SJSA1 (cell line): ENCODE results near the gene INTS2. TPM values are rescaled to one million over a fixed set of nuclear protein-coding genes. Genes with fewer than 3 reads are reported as not detected.
"Not testable (repeated sequence)": the region's sequence is repeated elsewhere in the genome, so short reads cannot be mapped to it uniquely, and the experiment has no call there.

Source experiments
- DNase-seq, 2 experiments: peaks; one replicate each; pipeline ENCODE4 v3.0.0-alpha.2; 2015 to 2020; ENCODE audit warnings: low spot score in 2 of 2, low read depth in 1 of 2
- H3K27ac ChIP-seq: fragments of 250-450 bp; sonication (Bioruptor Pico); 2 replicates; pipeline ENCODE4 v1.5.1; 2020; ENCODE audit warnings: mild to moderate bottlenecking, moderate library complexity
- H3K27me3 ChIP-seq: fragments of 250-450 bp; sonication (Bioruptor Pico); replicated peaks from 2 replicates; pipeline ENCODE4 v1.5.1; 2020; ENCODE audit warnings: mild to moderate bottlenecking, moderate library complexity
- H3K36me3 ChIP-seq: fragments of 250-450 bp; sonication (Bioruptor Pico); 2 replicates; pipeline ENCODE4 v1.5.1; 2020; ENCODE audit warnings: mild to moderate bottlenecking
- H3K4me1 ChIP-seq: fragments of 250-450 bp; sonication (Bioruptor Pico); replicated peaks from 2 replicates; pipeline ENCODE4 v1.6.1; 2021; ENCODE audit warnings: mild to moderate bottlenecking
- H3K4me3 ChIP-seq: fragments of 250-450 bp; sonication (Bioruptor Pico); 2 replicates; pipeline ENCODE4 v1.5.1; 2020; ENCODE audit warnings: mild to moderate bottlenecking
- H3K9me3 ChIP-seq: fragments of 250-450 bp; sonication (Bioruptor Pico); replicated peaks from 2 replicates; pipeline ENCODE4 v1.5.1; 2020; ENCODE audit warnings: mild to moderate bottlenecking
- total RNA-seq: library from RNA; depleted of rRNA; stranded (reverse); fragments of >200 nt; shearing (Covaris generic); gene quantifications from 2 replicates; pipeline ENCODE4 v1.2.3, GENCODE V29; 2014

INTS2 gene
- total RNA-seq, 1 experiment from 2014 or later: 22.3 TPM

DNA sequence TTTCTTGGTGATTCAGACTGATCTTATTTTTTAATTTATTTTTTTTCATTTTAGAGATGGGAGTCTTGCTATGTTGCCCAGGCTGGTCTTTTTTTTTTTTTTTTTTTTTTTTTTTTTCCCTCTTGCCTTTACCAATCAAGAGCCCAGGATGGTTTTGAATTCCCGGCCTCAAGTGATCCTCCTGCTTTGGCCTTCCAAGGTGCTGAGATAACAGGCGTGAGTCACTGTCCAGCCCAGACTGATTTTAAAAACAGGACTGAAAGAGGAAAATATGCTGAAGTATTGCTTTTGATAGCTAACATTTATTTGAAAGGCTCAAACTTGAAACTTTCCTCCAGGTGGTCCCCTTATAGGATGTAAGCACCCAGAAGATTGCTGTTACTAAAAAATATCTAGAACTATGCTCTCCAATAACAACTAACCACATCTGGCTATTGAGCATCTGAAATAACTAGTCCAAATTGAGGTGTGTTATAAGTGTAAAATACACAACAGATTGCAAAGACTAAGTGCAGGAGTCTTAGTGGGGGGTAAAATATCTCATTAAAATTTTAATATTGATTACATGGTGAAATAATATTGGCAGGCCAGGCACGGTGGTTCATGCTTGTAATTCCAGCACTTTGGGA is 48.7 kb downstream of the INTS2 start:
- Histone ChIP-seq H3K27me3 (no peaks in the 10 kb centered on the region), H3K36me3 (peaks cover 46% of the 10 kb centered on the region), H3K27ac (no peak overlapping the region), H3K4me1 (no peaks in the 10 kb centered on the region), H3K9me3 (no peaks in the 10 kb centered on the region), H3K4me3 (no peak overlapping the region)
- DNase-seq: no peak

GRCh38 chr17:61878520-61878919 is 49.3 kb downstream of the INTS2 start:
- no peak overlapping the region for H3K27ac ChIP-seq
- DNase-seq: no peak
- no peaks in the 10 kb centered on the region for H3K4me1 ChIP-seq
- H3K4me3 ChIP-seq: no peak overlapping the region
- H3K36me3 ChIP-seq: peaks cover 50% of the 10 kb centered on the region
- no peaks in the 10 kb centered on the region for H3K27me3 ChIP-seq
- no peaks in the 10 kb centered on the region for H3K9me3 ChIP-seq

DNA sequence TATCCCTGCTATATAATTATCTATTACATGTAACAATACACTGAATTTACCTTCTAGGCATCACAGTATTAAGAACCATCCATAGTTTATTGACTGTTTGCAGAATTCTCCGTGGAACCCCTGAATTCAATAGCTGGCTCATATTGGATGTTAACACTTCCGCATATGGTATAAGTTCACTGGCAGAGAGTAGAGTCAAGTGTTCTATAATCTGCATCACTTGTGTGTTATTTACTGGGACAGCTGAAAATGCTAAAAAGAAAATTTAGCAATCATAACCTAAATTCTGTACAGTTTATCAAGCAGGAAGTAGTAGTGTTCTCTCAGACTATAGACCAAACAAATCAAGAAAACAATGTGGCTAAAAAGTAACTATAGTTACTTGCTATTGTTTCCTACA is 49.9 kb downstream of the INTS2 start:
- H3K27ac ChIP-seq: no peak overlapping the region
- no peaks in the 10 kb centered on the region for H3K4me1 ChIP-seq
- no peaks in the 10 kb centered on the region for H3K27me3 ChIP-seq
- no peak overlapping the region for H3K4me3 ChIP-seq
- DNase-seq: no peak
- H3K36me3 ChIP-seq: peaks cover 48% of the 10 kb centered on the region
- no peaks in the 10 kb centered on the region for H3K9me3 ChIP-seq

DNA sequence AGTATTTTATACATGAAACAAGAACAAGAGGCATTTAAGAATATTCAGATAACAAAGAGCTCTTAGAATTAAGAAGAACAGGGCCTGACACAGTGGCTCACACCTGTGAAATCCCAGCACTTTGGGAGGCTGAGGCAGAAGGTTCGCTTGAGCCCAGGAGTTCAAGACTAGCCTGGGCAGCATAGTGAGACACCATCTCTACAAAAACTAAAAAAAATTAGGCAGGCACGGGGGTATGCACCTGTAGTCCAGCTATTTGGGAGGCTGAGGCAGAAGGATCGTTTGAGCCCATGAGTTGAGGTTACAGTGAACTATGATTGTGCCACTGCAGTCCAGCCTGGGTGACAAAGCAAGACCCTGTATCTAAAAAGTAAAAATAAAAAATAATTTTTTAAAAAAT is 52.0 kb downstream of the INTS2 start:
- Histone ChIP-seq H3K27ac (no peak overlapping the region), H3K9me3 (no peaks in the 10 kb centered on the region), H3K4me1 (no peaks in the 10 kb centered on the region), H3K36me3 (peaks cover 52% of the 10 kb centered on the region), H3K4me3 (no peak overlapping the region), H3K27me3 (no peaks in the 10 kb centered on the region)
- no peak for DNase-seq

DNA sequence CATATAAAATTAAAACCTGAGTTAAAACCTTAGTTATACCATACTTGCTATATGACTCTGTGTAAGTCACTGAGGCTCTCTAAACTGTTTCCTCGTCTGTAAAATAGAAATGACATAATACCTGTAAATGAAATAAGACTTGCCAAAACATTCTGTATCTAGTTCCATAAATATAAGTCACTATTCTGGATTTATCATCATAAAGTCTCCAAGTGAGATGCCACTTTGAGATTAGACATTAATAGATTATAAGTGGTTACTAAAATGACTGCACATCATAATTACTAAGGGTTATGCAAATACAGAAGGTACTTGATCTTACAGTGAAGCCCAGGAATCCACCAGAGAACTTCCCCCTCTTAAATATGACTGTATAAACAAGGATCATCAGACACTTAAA is 52.5 kb downstream of the INTS2 start:
- no peak overlapping the region for H3K4me3 ChIP-seq
- DNase-seq: no peak
- peaks cover 57% of the 10 kb centered on the region for H3K36me3 ChIP-seq
- no peaks in the 10 kb centered on the region for H3K27me3 ChIP-seq
- H3K27ac ChIP-seq: no peak overlapping the region
- no peaks in the 10 kb centered on the region for H3K9me3 ChIP-seq
- no peaks in the 10 kb centered on the region for H3K4me1 ChIP-seq

DNA sequence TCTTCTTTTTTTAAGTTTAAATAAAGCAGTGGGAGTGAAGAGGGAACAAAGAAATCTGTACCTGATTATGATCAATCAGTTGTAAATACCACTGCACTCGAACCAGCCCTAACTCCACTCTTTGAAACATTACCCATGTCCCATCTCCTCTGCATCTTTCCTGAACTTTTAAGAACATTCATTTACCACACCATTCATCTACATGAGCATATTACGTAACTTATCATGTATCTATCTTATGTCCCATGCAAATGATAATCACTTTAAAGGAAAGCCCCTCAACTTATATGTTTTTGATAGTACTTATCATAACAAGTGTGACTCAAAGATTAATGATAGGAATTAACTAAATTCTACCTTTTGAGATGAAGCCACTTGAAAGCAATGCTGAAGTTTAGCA is 53.7 kb downstream of the INTS2 start:
- Histone ChIP-seq H3K27me3 (no peaks in the 10 kb centered on the region), H3K4me3 (no peak overlapping the region), H3K36me3 (peaks cover 61% of the 10 kb centered on the region), H3K9me3 (no peaks in the 10 kb centered on the region), H3K27ac (no peak overlapping the region), H3K4me1 (no peaks in the 10 kb centered on the region)
- no peak for DNase-seq

GRCh38 chr17:61872099-61872498 is 55.7 kb downstream of the INTS2 start:
- no peaks in the 10 kb centered on the region for H3K27me3 ChIP-seq
- DNase-seq: no peak
- H3K9me3 ChIP-seq: no peaks in the 10 kb centered on the region
- H3K36me3 ChIP-seq: peaks cover 64% of the 10 kb centered on the region
- no peak overlapping the region for H3K27ac ChIP-seq
- no peaks in the 10 kb centered on the region for H3K4me1 ChIP-seq
- no peak overlapping the region for H3K4me3 ChIP-seq

DNA sequence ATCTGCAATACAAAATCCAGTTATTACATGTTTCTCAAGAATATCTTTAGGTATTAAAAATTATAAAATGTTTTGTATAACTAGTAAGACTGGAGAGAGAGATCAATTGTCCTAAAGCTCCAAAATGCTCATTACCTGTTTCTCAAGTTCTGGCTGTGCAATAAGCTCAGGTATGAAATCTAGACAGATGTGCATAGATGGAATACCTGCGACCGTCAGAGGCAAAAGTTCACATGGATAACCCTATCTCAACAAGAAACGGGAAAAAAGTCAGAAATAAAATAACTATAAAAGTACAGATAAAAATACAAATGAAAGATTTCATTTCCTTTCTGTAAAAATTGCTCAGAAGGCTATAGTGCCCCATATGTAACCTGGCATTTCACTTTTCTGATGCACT is 58.6 kb downstream of the INTS2 start:
- no peak overlapping the region for H3K4me3 ChIP-seq
- DNase-seq: no peak
- no peaks in the 10 kb centered on the region for H3K9me3 ChIP-seq
- H3K4me1 ChIP-seq: peaks cover 2% of the 10 kb centered on the region
- no peaks in the 10 kb centered on the region for H3K27me3 ChIP-seq
- H3K36me3 ChIP-seq: peaks cover 48% of the 10 kb centered on the region
- H3K27ac ChIP-seq: no peak overlapping the region

DNA sequence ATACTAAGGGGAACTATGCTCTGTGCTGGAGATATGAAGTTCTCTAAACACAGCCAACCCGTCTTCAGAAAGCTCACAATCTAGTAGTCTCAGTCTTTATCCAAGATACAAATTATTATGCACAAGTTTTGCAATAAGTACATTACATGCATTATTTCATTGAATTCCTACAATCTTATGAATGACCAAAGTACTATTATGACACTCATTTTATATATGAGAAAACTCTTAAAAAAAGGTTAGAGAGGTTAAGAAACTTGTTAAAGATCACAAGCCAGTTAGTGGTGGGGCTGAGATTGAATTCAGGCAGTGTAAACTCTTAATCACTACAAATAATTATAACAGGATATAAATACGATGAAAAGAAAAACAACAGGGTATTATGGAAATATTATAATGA is 59.7 kb downstream of the INTS2 start:
- H3K9me3 ChIP-seq: no peaks in the 10 kb centered on the region
- no peak for DNase-seq
- H3K4me1 ChIP-seq: peaks cover 6% of the 10 kb centered on the region
- H3K36me3 ChIP-seq: peaks cover 41% of the 10 kb centered on the region
- no peak overlapping the region for H3K27ac ChIP-seq
- no peak overlapping the region for H3K4me3 ChIP-seq
- no peaks in the 10 kb centered on the region for H3K27me3 ChIP-seq

GRCh38 chr17:61867033-61867432 is 60.7 kb downstream of the INTS2 start:
- Histone ChIP-seq H3K4me3 (no peak overlapping the region), H3K27me3 (no peaks in the 10 kb centered on the region), H3K9me3 (no peaks in the 10 kb centered on the region), H3K36me3 (peaks cover 39% of the 10 kb centered on the region), H3K27ac (no peak overlapping the region), H3K4me1 (peaks cover 6% of the 10 kb centered on the region)
- no peak for DNase-seq

DNA sequence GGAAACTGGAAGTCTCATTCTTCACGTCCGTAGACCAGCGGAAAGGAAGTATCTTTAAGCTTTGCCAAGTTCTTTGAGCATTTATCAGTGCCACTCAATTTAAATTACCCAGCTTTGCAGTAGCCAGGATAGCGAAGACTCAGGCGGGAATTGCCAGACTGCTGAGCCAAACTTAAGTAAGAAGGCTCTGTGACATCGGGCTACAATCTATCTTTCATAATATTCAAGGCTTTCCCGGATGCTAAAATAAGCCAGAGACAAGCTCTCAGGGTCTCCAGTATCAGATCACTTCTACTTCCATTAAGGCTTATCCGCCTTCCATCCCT is 64.0 kb downstream of the INTS2 start:
- Histone ChIP-seq H3K36me3 (peaks cover 31% of the 10 kb centered on the region), H3K9me3 (no peaks in the 10 kb centered on the region), H3K27ac (peak overlapping the region; percentile 33), H3K27me3 (no peaks in the 10 kb centered on the region), H3K4me3 (peak overlapping the region; percentile 60), H3K4me1 (peaks cover 26% of the 10 kb centered on the region)
- no peak for DNase-seq

- Histone ChIP-seq H3K27me3 (no peaks in the 10 kb centered on the region), H3K9me3 (no peaks in the 10 kb centered on the region), H3K4me1 (peaks cover 26% of the 10 kb centered on the region), H3K4me3 (peak within 1 kb of the TSS; percentile 60), H3K36me3 (peaks cover 34% of the 10 kb centered on the region), H3K27ac (peak within 1 kb of the TSS; percentile 75)
- peak; percentile 96 to 98 for DNase-seq
Measured at GRCh38 chr17:61862975-61863800, 64.6 kb downstream of the INTS2 start, which contains the start of gene BRIP1. TSS of gene BRIP1 (minus strand) at chr17:61863528. CDS start at chr17:61861539, 1,989 bp downstream.

DNA sequence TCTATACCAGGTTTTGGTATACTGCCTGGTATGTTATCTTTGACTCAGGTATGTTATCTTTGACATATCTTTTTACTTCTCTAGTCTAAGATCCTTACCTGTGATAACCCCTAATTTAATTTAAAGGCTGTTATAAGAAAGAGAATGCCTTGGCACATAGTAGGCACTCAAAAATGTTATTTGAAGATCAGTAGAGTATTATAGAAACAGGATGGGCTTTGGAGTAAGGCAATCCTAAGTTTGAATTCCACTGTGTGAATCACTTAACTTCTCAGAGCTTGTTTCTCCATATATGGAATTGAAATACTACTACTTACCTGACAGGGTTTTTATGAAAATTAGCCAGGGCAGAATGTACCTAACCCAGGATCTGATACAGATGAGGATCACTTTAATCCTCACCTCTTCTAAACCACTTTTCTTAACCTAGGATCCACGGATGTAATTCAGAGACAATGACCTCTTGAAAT is 65.6 kb downstream of the INTS2 start:
- H3K27me3 ChIP-seq: no peaks in the 10 kb centered on the region
- H3K36me3 ChIP-seq: peaks cover 33% of the 10 kb centered on the region
- no peaks in the 10 kb centered on the region for H3K9me3 ChIP-seq
- peaks cover 26% of the 10 kb centered on the region for H3K4me1 ChIP-seq
- H3K4me3 ChIP-seq: peak overlapping the region; percentile 60
- DNase-seq: peak in 1 of 2 experiments; percentile 40
- H3K27ac ChIP-seq: peak overlapping the region; percentile 75

DNA sequence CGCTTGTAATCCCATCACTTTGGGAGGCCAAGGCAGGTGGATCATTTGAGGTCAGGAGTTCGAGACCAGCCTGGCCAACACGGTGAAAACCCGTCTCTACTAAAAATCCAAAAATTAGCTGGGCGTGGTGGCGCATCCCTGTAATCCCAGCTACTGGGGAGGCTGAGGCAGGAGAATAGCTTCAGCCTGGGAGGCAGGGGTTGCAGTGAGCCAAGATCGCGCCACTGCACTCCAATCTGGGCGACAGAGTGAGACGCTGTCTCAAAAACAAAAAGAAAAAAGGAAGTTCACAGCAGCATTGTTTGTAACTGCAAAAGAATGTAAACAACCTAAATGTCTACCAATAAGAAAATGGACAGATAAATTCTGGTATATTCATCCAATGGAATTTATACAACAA is 67.4 kb downstream of the INTS2 start:
- H3K36me3 ChIP-seq: peaks cover 50% of the 10 kb centered on the region
- peak in 1 of 2 experiments; percentile 46 for DNase-seq
- not testable (repeated sequence) for H3K9me3 ChIP-seq, H3K27me3 ChIP-seq, H3K4me3 ChIP-seq, H3K27ac ChIP-seq
- H3K4me1 ChIP-seq: peaks cover 26% of the 10 kb centered on the region
